AG04450 (cell line): Measurements from ENCODE around the gene NF1. TPM values are rescaled to one million over a fixed set of nuclear protein-coding genes. Genes with fewer than 3 reads are reported as not detected.

Experiments
- CTCF ChIA-PET: fragments of 300-600, 350-600 bp; formaldehyde crosslinking; extraction: SDS; loops from one replicate; lab custom pipeline; 2022; ENCODE audit warnings: antibody characterized with exemption, inconsistent platforms; lab: Charles Lee
- POLR2A ChIA-PET: fragments of 350-600 bp; formaldehyde crosslinking; extraction: SDS; loops from one replicate; lab custom pipeline; 2021; ENCODE audit warnings: antibody characterized with exemption, inconsistent platforms; lab: Yijun Ruan, JAX
- DNase-seq: peaks from one replicate; pipeline ENCODE4 v3.0.0-alpha.2; 2011; ENCODE audit warnings: low read depth, low spot score
- H3K27ac ChIP-seq: one replicate; pipeline ENCODE4 v1.5.1; 2012; ENCODE audit warnings: low read depth, low read length, control low read depth
- H3K27me3 ChIP-seq: one replicate; pipeline ENCODE4 v1.6.0; 2012; ENCODE audit warnings: low read length; ENCODE audit not compliant: control insufficient read depth, insufficient read depth
- H3K4me3 ChIP-seq: 2 replicates; pipeline ENCODE4 v1.5.1; 2011; ENCODE audit warnings: mild to moderate bottlenecking, low read depth, low read length, control low read depth
- H3K9me3 ChIP-seq: 2 replicates; pipeline ENCODE4 v1.5.1; 2012; ENCODE audit warnings: low read length; ENCODE audit not compliant: control insufficient read depth, insufficient read depth
- polyA plus RNA-seq: library from polyadenylated mRNA; depleted of rRNA; stranded (reverse); fragments of >200 nt; gene quantifications from 2 replicates; pipeline ENCODE4 v1.2.3, GENCODE V29; 2011
- TF ChIP-seq, protein P1 (sequence below): IDR thresholded peaks from 2 replicates; pipeline ENCODE4 v1.5.1; 2011; ENCODE audit warnings: low read depth, low read length, control low read depth, inconsistent platforms

NF1 gene
- polyA plus RNA-seq, 1 experiment, result 60.5 TPM

DNA sequence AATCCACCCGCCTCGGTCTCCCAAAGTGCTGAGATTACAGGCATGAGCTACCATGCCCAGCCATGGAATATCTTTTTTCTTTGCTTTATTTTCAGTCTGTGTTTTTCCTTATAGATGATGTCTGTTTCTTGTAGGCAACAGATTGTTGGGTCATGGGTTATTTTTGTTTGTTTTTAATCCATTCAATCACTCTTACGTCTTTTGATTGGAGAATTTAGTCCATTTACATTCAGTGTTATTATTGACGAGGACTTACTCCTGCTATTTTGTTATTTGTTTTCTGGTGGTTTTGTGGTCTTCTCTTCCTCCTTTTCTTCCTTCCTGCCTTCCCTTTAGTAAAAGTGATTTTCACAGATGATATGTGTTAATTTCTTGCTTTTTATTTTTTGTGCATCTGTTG lies 146.3 kb downstream of the NF1 start:
- TF ChIP-seq, protein P1, sequence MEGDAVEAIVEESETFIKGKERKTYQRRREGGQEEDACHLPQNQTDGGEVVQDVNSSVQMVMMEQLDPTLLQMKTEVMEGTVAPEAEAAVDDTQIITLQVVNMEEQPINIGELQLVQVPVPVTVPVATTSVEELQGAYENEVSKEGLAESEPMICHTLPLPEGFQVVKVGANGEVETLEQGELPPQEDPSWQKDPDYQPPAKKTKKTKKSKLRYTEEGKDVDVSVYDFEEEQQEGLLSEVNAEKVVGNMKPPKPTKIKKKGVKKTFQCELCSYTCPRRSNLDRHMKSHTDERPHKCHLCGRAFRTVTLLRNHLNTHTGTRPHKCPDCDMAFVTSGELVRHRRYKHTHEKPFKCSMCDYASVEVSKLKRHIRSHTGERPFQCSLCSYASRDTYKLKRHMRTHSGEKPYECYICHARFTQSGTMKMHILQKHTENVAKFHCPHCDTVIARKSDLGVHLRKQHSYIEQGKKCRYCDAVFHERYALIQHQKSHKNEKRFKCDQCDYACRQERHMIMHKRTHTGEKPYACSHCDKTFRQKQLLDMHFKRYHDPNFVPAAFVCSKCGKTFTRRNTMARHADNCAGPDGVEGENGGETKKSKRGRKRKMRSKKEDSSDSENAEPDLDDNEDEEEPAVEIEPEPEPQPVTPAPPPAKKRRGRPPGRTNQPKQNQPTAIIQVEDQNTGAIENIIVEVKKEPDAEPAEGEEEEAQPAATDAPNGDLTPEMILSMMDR, result no peak
- POLR2A ChIA-PET, result interaction anchor here (0.7 kb wide), 1 partner anchor 122 kb away, joined by 4 read pairs; no protein-coding TSS in a partner anchor
- CTCF ChIA-PET, result no interaction called here
- H3K9me3 ChIP-seq, result no peaks in the 10 kb centered on the region
- H3K27ac ChIP-seq, result no peak overlapping the region
- no peaks in the 10 kb centered on the region for H3K27me3 ChIP-seq
- no peak overlapping the region for H3K4me3 ChIP-seq
- DNase-seq, result no peak

DNA sequence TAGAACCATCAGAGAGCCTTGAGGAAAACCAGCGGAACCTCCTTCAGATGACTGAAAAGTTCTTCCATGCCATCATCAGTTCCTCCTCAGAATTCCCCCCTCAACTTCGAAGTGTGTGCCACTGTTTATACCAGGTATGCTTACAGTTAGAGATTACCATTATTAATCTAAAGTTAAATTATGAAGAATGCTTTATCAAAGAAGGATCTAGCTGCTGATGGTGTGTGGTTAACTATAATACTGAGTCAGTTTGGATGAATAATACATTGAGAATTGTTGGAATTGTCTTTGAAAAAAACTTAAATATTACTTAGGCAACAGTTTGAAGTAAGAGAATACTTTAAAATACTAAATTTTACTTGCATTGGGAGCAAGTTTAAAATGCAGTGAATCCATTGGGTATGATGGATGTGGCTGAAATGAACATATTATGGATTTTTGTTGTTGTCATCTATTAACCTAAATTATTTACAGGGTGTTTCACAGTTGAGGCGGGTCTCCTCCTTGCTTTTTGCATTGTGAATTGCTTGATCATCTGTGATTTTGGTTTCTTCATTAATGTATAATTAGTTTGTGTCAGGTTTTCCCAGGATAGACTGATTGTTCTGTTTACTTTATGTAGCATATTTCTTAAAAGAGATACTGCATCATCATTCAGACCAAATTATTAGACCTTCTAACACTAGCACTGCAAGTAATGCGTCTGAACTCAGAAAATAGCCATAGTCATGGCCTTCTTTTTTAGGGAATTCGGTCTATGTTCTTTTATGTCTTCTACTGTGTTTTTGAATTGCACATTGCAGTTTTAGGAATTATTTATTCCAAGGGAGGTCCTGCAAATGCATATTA lies 154.4 kb downstream of the NF1 start:
- TF ChIP-seq, protein P1, result no peak
- ChIA-PET CTCF (no interaction called here), POLR2A (no interaction called here)
- Histone ChIP-seq H3K4me3 (no peak overlapping the region), H3K27me3 (no peaks in the 10 kb centered on the region), H3K27ac (peak overlapping the region; percentile 77), H3K9me3 (no peaks in the 10 kb centered on the region)
- peak; percentile 21 for DNase-seq

DNA sequence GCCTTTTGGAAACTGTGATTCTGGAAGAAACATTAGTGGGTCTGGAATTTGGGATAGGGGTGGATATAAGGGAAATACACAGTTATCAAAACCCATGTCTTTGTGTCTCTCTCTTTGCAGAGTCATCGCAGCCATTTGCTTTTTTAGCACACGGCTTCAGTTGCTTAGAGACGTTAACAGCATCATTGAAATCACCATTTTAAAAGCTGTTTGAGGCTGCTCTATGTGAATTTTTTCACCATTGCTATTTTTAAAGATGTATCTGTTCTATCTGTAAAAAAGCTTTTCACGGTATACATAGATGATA lies 155.0 kb downstream of the NF1 start:
- no peak overlapping the region for H3K27ac ChIP-seq
- TF ChIP-seq, protein P1, result no peak
- no peak overlapping the region for H3K4me3 ChIP-seq
- no peak for DNase-seq
- ChIA-PET CTCF (no interaction called here), POLR2A (no interaction called here)
- no peaks in the 10 kb centered on the region for H3K9me3 ChIP-seq
- no peaks in the 10 kb centered on the region for H3K27me3 ChIP-seq

DNA sequence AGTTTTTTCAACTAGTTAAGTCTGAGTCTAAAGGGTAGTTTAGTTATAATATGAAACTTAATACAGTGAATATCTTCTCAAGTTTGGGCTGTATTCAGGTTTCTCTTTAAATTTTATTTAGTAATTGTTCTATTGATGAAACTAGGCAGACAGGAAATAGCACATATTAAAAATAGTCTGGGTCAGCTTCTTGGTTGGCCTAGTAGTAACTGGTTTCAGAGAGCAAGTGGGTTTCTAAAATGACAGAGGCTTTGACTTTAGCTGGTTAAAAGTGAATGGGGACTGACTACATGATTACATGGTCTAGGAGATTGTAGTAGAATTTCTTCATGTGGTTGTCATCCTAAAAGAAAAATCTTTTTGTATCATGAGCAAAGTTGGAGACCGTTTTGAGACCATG lies 155.5 kb downstream of the NF1 start:
- H3K27ac ChIP-seq, result no peak overlapping the region
- POLR2A ChIA-PET, result no interaction called here
- no peak overlapping the region for H3K4me3 ChIP-seq
- no peak for DNase-seq
- TF ChIP-seq, protein P1, result no peak
- no peaks in the 10 kb centered on the region for H3K9me3 ChIP-seq
- CTCF ChIA-PET, result no interaction called here
- no peaks in the 10 kb centered on the region for H3K27me3 ChIP-seq
